ENCODE results near the gene KANSL3.
A peak's percentile ranks its signal among the peaks of the same experiment; 100 is the strongest.
"Not testable (repeated sequence)": the region's sequence is repeated elsewhere in the genome, so short reads cannot be mapped to it uniquely, and the experiment has no call there.

The KANSL3 gene

GRCh38 chr2:96556441-96557330 lies 81.4 kb downstream of the KANSL3 start:
- no peak for DNase-seq

GRCh38 chr2:96555146-96555610 lies 82.9 kb downstream of the KANSL3 start:
- no peak for DNase-seq

GRCh38 chr2:96554293-96555145 lies 83.6 kb downstream of the KANSL3 start:
- DNase-seq = peak; percentile 69

- not testable (repeated sequence) for DNase-seq
These were observed 84.2 kb downstream of the KANSL3 start for GRCh38 chr2:96553957-96554292.

- no peak for DNase-seq
These were observed 84.7 kb downstream of the KANSL3 start for GRCh38 chr2:96553176-96553956.

- no peak for DNase-seq
These were observed 85.6 kb downstream of the KANSL3 start for GRCh38 chr2:96552315-96553175.

GRCh38 chr2:96551605-96552314 lies 86.4 kb downstream of the KANSL3 start:
- no peak for DNase-seq

- no peak for DNase-seq
These were observed 87.1 kb downstream of the KANSL3 start for GRCh38 chr2:96550787-96551604.

- DNase-seq = no peak
These were observed 87.9 kb downstream of the KANSL3 start for GRCh38 chr2:96549967-96550786.

GRCh38 chr2:96549466-96549785 lies 88.7 kb downstream of the KANSL3 start:
- no peak for DNase-seq

- no peak for DNase-seq
These were observed 89.3 kb downstream of the KANSL3 start for GRCh38 chr2:96548558-96549465.

- peak; percentile 75 for DNase-seq
These were observed 90.4 kb downstream of the KANSL3 start for GRCh38 chr2:96547731-96548171.

- peak; percentile 21 for DNase-seq
These were observed 90.9 kb downstream of the KANSL3 start for GRCh38 chr2:96547203-96547641.

- peak; percentile 6 for DNase-seq
These were observed 91.3 kb downstream of the KANSL3 start for GRCh38 chr2:96546797-96547196.

- DNase-seq = peak; percentile 15
These were observed 91.8 kb downstream of the KANSL3 start for GRCh38 chr2:96546321-96546720.

Data from femur (tissue), 1 donor.